Endothelial cell of umbilical vein (primary cell): ENCODE results near the gene SH2D6. TPM values are rescaled to one million over a fixed set of nuclear protein-coding genes. Genes with fewer than 3 reads are reported as not detected.

Source experiments
- BruUV-seq: library from RNA; stranded (reverse); fragments of 400-500 nt; replicated peaks from 2 replicates; lab custom pipeline; 2021; lab: Mats Ljungman, UMichigan
- CTCF ChIA-PET: fragments of 300-600, 350-600 bp; sonication (Branson Sonifier 250); formaldehyde crosslinking; loops from one replicate; lab custom pipeline; 2021; ENCODE audit warnings: antibody characterized with exemption, inconsistent platforms; lab: Charles Lee
- POLR2A ChIA-PET: fragments of 300-600, 350-600 bp; sonication (Branson Sonifier 250); formaldehyde crosslinking; loops from one replicate; lab custom pipeline; 2021; ENCODE audit warnings: antibody characterized with exemption, inconsistent platforms; lab: Charles Lee
- DNase-seq: peaks from one replicate; pipeline ENCODE4 v3.0.0-alpha.2; 2011; ENCODE audit warnings: low read depth, low spot score
- FAIRE-seq: peaks from 2 replicates; lab custom pipeline; 2011; peaks lifted over from hg19 to GRCh38; lab: Jason Lieb, UNC
- H2AFZ ChIP-seq: 2 replicates; pipeline ENCODE4 v1.6.0; 2012; ENCODE audit warnings: low read depth, low read length, control low read depth, inconsistent platforms
- H3K27ac ChIP-seq: 2 replicates; pipeline ENCODE4 v1.5.1; 2011; ENCODE audit warnings: low read depth, mild to moderate bottlenecking, control low read depth, low read length, moderate library complexity; ENCODE audit not compliant: insufficient read depth
- H3K27me3 ChIP-seq, 2 experiments: 2 replicates each; pipeline versions ENCODE4 v1.6.0 to v1.6.1; 2011; ENCODE audit warnings: low read length in 2 of 2, mixed read lengths in 1 of 2; ENCODE audit not compliant: control insufficient read depth in 2 of 2, insufficient read depth in 2 of 2
- H3K36me3 ChIP-seq, 2 experiments: 2 replicates in 1 of 2; 3 replicates in 1 of 2; pipeline ENCODE4 v1.5.1; 2011; ENCODE audit warnings: low read length in 2 of 2, mild to moderate bottlenecking in 1 of 2, moderate library complexity in 1 of 2; ENCODE audit not compliant: control insufficient read depth in 2 of 2, insufficient read depth in 2 of 2; ENCODE audit errors: extremely low read depth in 1 of 2
- H3K4me1 ChIP-seq: 3 replicates; pipeline ENCODE4 v1.5.1; 2011; ENCODE audit warnings: mild to moderate bottlenecking, low read length; ENCODE audit not compliant: control insufficient read depth, insufficient read depth; ENCODE audit errors: extremely low read depth
- H3K4me2 ChIP-seq: 2 replicates; pipeline ENCODE4 v1.6.1; 2011; ENCODE audit warnings: low read length, control low read depth, mixed read lengths; ENCODE audit not compliant: insufficient read depth
- H3K4me3 ChIP-seq, 3 experiments: fragments of 200-600 bp in 1 of 3; sonication (generic), shearing (Covaris generic) in 1 of 3; replicated peaks in 1 of 3; 2 replicates each; pipeline ENCODE4 v1.5.1; 2011 to 2016; ENCODE audit warnings: control low read depth in 3 of 3, low read length in 3 of 3, mild to moderate bottlenecking in 2 of 3, inconsistent platforms in 1 of 3, low read depth in 1 of 3, moderate library complexity in 1 of 3; ENCODE audit not compliant: insufficient read depth in 1 of 3
- H3K79me2 ChIP-seq: 2 replicates; pipeline ENCODE4 v1.6.0; 2012; ENCODE audit warnings: low read length, inconsistent platforms; ENCODE audit not compliant: control insufficient read depth, insufficient read depth
- H3K9ac ChIP-seq: replicated peaks from 2 replicates; pipeline ENCODE3; 2011; ENCODE audit warnings: low read length, control low read depth; ENCODE audit not compliant: insufficient read depth; ENCODE audit errors: extremely low read depth
- H3K9me1 ChIP-seq: replicated peaks from 3 replicates; pipeline ENCODE4 v1.6.0; 2011; ENCODE audit warnings: mild to moderate bottlenecking, low read length; ENCODE audit not compliant: control insufficient read depth, insufficient read depth; ENCODE audit errors: extremely low read depth
- H3K9me3 ChIP-seq: replicated peaks from 2 replicates; pipeline ENCODE4 v1.5.1; 2012; ENCODE audit warnings: low read length, inconsistent platforms; ENCODE audit not compliant: control insufficient read depth, insufficient read depth
- H4K20me1 ChIP-seq: replicated peaks from 2 replicates; pipeline ENCODE3; 2011; ENCODE audit warnings: mild to moderate bottlenecking, low read length; ENCODE audit not compliant: control insufficient read depth, insufficient read depth; ENCODE audit errors: extremely low read depth
- EZH2 ChIP-seq: IDR thresholded peaks from 2 replicates; pipeline ENCODE4 v1.6.1; 2012; ENCODE audit warnings: borderline replicate concordance, low read depth, mild to moderate bottlenecking, moderate library complexity, low read length, inconsistent platforms; ENCODE audit not compliant: severe bottlenecking
- FOS ChIP-seq: IDR thresholded peaks from 2 replicates; pipeline ENCODE4 v1.6.1; 2011; ENCODE audit warnings: mild to moderate bottlenecking, low read length, moderate library complexity, borderline replicate concordance; ENCODE audit not compliant: insufficient read depth
- GATA2 ChIP-seq: IDR thresholded peaks from 2 replicates; pipeline ENCODE4 v1.7.0; 2011; ENCODE audit warnings: low read depth, mild to moderate bottlenecking, moderate library complexity, mixed read lengths, low read length; ENCODE audit not compliant: insufficient read length, insufficient read depth
- JUN ChIP-seq: IDR thresholded peaks from 2 replicates; pipeline ENCODE4 v1.6.1; 2011; ENCODE audit warnings: borderline replicate concordance, low read depth; ENCODE audit not compliant: insufficient read length, insufficient read depth
- MYC ChIP-seq: IDR thresholded peaks from one replicate; pipeline ENCODE4 v1.6.1; 2011; ENCODE audit warnings: mild to moderate bottlenecking, low read depth, low read length
- POLR2A ChIP-seq: IDR thresholded peaks from 2 replicates; pipeline ENCODE4 v1.6.1; 2012; ENCODE audit warnings: low read depth, mild to moderate bottlenecking, control low read depth, low read length
- POLR2AphosphoS5 ChIP-seq: IDR thresholded peaks from 2 replicates; pipeline ENCODE4 v1.6.1; 2012; ENCODE audit warnings: low read depth, mild to moderate bottlenecking, control low read depth, low read length, moderate library complexity; ENCODE audit not compliant: insufficient read depth
- dilution Hi-C: fragments of 300-500 bp; cut with MboI; formaldehyde crosslinking; loops from one replicate; pipeline ENCODE4 v1.15.0; 2019; ENCODE audit warnings: low sequenced_read_pairs; ENCODE audit not compliant: extremely low pct_ligation_motif_present
- intact Hi-C: fragments of 100-400 bp; cut with micrococcal nuclease; formaldehyde crosslinking; loops from one replicate; pipeline ENCODE4 v1.10.0; 2022
- polyA plus RNA-seq, 4 experiments: library from polyadenylated mRNA; depleted of rRNA in 3 of 4; stranded (reverse) in 3 of 4; unstranded in 1 of 4; fragments of >200 nt; gene quantifications; 2 replicates each; pipeline versions ENCODE4 v1.2.1 to v1.2.3, GENCODE V29; 2011 to 2012; ENCODE audit warnings: missing spikeins in 1 of 4
- total RNA-seq: library from RNA; stranded (reverse); gene quantifications from 2 replicates; pipeline ENCODE4 v1.2.3, GENCODE V29; 2021
- TF ChIP-seq, protein P1 (sequence below), 2 donors: IDR thresholded peaks; 1 replicate in 1 of 2; 2 replicates in 1 of 2; pipeline ENCODE4 v1.5.1; 2011; ENCODE audit warnings: low read length in 2 of 2, mild to moderate bottlenecking in 2 of 2, moderate library complexity in 2 of 2, control low read depth in 1 of 2, inconsistent platforms in 1 of 2, low read depth in 1 of 2; ENCODE audit not compliant: insufficient read depth in 1 of 2; ENCODE audit errors: extremely low read depth in 1 of 2
- TF ChIP-seq, protein P2 (sequence below): IDR thresholded peaks from 2 replicates; pipeline ENCODE4 v1.6.1; 2011; ENCODE audit not compliant: insufficient read depth, insufficient read length

The SH2D6 gene
- total and polyA plus RNA-seq, 2 donors (not counting 3 experiments of a cell fraction or from before 2014, with no cell fraction given) = 0.53 TPM; not detected in 1

DNA sequence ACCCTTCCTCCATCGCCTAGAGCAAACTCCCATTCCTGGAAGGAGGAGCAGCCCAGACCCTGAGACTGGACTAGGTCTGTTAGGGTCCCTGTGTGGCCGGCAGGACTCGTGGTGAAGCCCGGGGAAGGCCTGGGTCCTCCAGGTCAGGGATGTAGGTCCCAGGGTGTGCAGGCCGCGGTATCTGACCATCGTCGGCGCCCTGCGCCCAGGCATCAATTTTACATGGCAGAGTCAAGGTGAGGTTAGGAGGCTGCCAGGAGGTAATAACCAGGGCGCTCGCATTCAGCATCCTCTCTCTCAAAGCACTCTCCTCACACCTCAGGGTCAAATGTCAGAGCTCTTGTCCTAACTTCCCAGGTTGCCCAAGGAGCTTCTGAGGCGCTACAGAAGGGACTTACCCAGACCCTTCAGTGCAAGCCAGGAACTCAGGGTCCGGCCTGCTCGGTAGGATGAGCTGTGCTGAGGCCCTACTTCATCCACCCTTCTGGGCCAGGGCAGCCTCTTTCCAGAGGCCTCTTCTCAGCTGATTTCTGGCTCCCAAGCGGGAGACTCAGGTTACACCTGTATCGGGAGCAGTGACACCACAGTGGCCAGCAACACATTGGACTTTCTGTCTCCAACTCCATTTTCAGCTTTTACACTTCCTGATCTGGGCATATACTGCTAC lies 628 bp downstream of the SH2D6 start:
- Histone ChIP-seq H3K36me3 (no peaks in the 10 kb centered on the region), H4K20me1 (no peaks in the 10 kb centered on the region), H3K79me2 (no peaks in the 10 kb centered on the region), H3K4me3 (peak overlapping the region; percentile 54 to 63 (median 55)), H3K9me1 (no peaks in the 10 kb centered on the region), H3K9me3 (no peaks in the 10 kb centered on the region), H3K27me3 (no peaks in the 10 kb centered on the region), H3K9ac (peak overlapping the region; percentile 85), H2AFZ (peak overlapping the region; percentile 88), H3K4me1 (peaks cover 9% of the 10 kb centered on the region), H3K4me2 (peak overlapping the region; percentile 84), H3K27ac (peak overlapping the region; percentile 76)
- dilution Hi-C loops (no loop called here), intact Hi-C loops (no loop called here)
- BruUV-seq = TSS peak; percentile 78
- DNase-seq = peak; percentile 13
- CTCF ChIA-PET = interaction anchor here (0.7 to 7.7 kb wide), 12 partner anchors 9 to 218 kb away, joined by 3 to 236 read pairs (median 5); partner anchors contain the start of genes C2orf68, ELMOD3, GGCX and MAT2A
- FAIRE-seq = no peak
- POLR2A ChIA-PET = interaction anchor here (0.6 to 4.5 kb wide), 7 partner anchors 65 to 133 kb away, joined by 3 to 41 read pairs (median 4); partner anchors contain the start of genes ELMOD3, MAT2A and RETSAT
- TF ChIP-seq FOS (no peak), JUN (no peak), POLR2A (no peak), POLR2AphosphoS5 (no peak), EZH2 (no peak), GATA2 (no peak), MYC (no peak)
- TF ChIP-seq, protein P1, sequence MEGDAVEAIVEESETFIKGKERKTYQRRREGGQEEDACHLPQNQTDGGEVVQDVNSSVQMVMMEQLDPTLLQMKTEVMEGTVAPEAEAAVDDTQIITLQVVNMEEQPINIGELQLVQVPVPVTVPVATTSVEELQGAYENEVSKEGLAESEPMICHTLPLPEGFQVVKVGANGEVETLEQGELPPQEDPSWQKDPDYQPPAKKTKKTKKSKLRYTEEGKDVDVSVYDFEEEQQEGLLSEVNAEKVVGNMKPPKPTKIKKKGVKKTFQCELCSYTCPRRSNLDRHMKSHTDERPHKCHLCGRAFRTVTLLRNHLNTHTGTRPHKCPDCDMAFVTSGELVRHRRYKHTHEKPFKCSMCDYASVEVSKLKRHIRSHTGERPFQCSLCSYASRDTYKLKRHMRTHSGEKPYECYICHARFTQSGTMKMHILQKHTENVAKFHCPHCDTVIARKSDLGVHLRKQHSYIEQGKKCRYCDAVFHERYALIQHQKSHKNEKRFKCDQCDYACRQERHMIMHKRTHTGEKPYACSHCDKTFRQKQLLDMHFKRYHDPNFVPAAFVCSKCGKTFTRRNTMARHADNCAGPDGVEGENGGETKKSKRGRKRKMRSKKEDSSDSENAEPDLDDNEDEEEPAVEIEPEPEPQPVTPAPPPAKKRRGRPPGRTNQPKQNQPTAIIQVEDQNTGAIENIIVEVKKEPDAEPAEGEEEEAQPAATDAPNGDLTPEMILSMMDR (IDR thresholded peaks at IDR 0.05; ENCODE audit: extremely low read depth in 1 of 2, insufficient read depth in 1 of 2, low read depth in 1 of 2, low read length in 2 of 2) = no peak
- TF ChIP-seq, protein P2, sequence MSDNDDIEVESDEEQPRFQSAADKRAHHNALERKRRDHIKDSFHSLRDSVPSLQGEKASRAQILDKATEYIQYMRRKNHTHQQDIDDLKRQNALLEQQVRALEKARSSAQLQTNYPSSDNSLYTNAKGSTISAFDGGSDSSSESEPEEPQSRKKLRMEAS = no peak
